K562 (cell line): ENCODE data around the gene RPL22L1. TPM values are rescaled to one million over a fixed set of nuclear protein-coding genes. Genes with fewer than 3 reads are reported as not detected.

Experiments
- ARID4B ChIP-seq: sonication (generic); formaldehyde crosslinking; IDR thresholded peaks from 2 replicates; pipeline ENCODE4 v1.8.0; 2022; ENCODE audit warnings: mild to moderate bottlenecking, missing genetic modification reagents
- DLX4 ChIP-seq: fragments of 250-450 bp; sonication (Bioruptor Pico); IDR thresholded peaks from 2 replicates; pipeline ENCODE4 v1.6.1; 2021; ENCODE audit warnings: mild to moderate bottlenecking
- E2F1 ChIP-seq: sonication (generic); formaldehyde crosslinking; IDR thresholded peaks from 2 replicates; pipeline ENCODE4 v1.8.1; 2023; ENCODE audit warnings: mild to moderate bottlenecking, missing genetic modification reagents, moderate library complexity
- FOXK2 ChIP-seq, 2 experiments: fragments of 450-650 bp; IDR thresholded peaks in 1 of 2; conservative IDR thresholded peaks in 1 of 2; 2 replicates each; pipeline ENCODE4 v1.6.1; 2016; ENCODE audit warnings: low read depth in 2 of 2, mild to moderate bottlenecking in 1 of 2
- HNRNPLL ChIP-seq: fragments of 200-400 bp; formaldehyde crosslinking; IDR thresholded peaks from 2 replicates; pipeline ENCODE4 v1.6.1; 2017; ENCODE audit warnings: low read length, low read depth, mild to moderate bottlenecking; ENCODE audit not compliant: poor library complexity, severe bottlenecking
- KAT7 ChIP-seq: sonication (generic); formaldehyde crosslinking; IDR thresholded peaks from 2 replicates; pipeline ENCODE4 v1.8.0; 2022; ENCODE audit warnings: missing genetic modification reagents, mild to moderate bottlenecking, borderline replicate concordance
- NFE2 ChIP-seq: IDR thresholded peaks from 2 replicates; pipeline ENCODE4 v1.6.1; 2014; ENCODE audit warnings: antibody characterized with exemption, low read depth
- POLR2AphosphoS5 ChIP-seq: IDR thresholded peaks from 2 replicates; pipeline ENCODE4 v1.6.1; 2011; ENCODE audit warnings: mild to moderate bottlenecking, low read depth, low read length, moderate library complexity; ENCODE audit not compliant: control insufficient read depth, insufficient read depth
- SIX5 ChIP-seq, 2 experiments: IDR thresholded peaks; 2 replicates each; pipeline ENCODE4 v1.6.1; 2011; ENCODE audit warnings: low read length in 2 of 2, borderline replicate concordance in 1 of 2, low read depth in 1 of 2, mild to moderate bottlenecking in 1 of 2, moderate library complexity in 1 of 2; ENCODE audit not compliant: insufficient read depth in 1 of 2
- SP1 ChIP-seq: sonication (generic); formaldehyde crosslinking; IDR thresholded peaks from 2 replicates; pipeline ENCODE4 v1.8.1; 2022; ENCODE audit warnings: mild to moderate bottlenecking, missing genetic modification reagents
- SRSF9 ChIP-seq: fragments of 200-400 bp; formaldehyde crosslinking; IDR thresholded peaks from 2 replicates; pipeline ENCODE4 v1.6.1; 2017; ENCODE audit warnings: low read depth, low read length, borderline replicate concordance
- TRIM25 ChIP-seq: fragments of 450-650 bp; IDR thresholded peaks from 2 replicates; pipeline ENCODE4 v1.7.0; 2016; ENCODE audit warnings: borderline replicate concordance
- ZBTB26 ChIP-seq: fragments of 450-650 bp; formaldehyde crosslinking; IDR thresholded peaks from 2 replicates; pipeline ENCODE4 v1.4.0; 2022; ENCODE audit warnings: missing genetic modification characterization
- ZNF165 ChIP-seq: fragments of 250-450 bp; sonication (Bioruptor Pico); IDR thresholded peaks from 2 replicates; pipeline ENCODE4 v1.4.0; 2020; ENCODE audit warnings: borderline replicate concordance
- ZNF274 ChIP-seq: IDR thresholded peaks from 2 replicates; pipeline ENCODE4 v1.6.1; 2011; ENCODE audit warnings: low read depth, mild to moderate bottlenecking, low read length, moderate library complexity, borderline replicate concordance
- ZNF766 ChIP-seq: fragments of 200-800 bp; sonication (Bioruptor generic); conservative IDR thresholded peaks from 2 replicates; pipeline ENCODE4 v1.6.1; 2016; ENCODE audit warnings: missing genetic modification characterization, missing compliant biosample characterization
- polyA plus RNA-seq, 8 experiments: library from polyadenylated mRNA; depleted of rRNA in 4 of 8; stranded (reverse) in 5 of 8; unstranded in 3 of 8; fragments of >200 nt; fragmentation: Nextera tagmentation in 2 of 8; fragmentation: Illumina TruSeq in 1 of 8; extraction: Ambion mirVana in 2 of 8; extraction: Trizol in 1 of 8; gene quantifications; 2 replicates each; pipeline versions ENCODE4 v1.2.1 to v1.2.3, GENCODE V29; 2011 to 2014; ENCODE audit warnings: inconsistent platforms in 1 of 8, missing spikeins in 1 of 8
- total RNA-seq, 7 experiments: library from RNA; depleted of rRNA in 6 of 7; stranded (reverse); fragments of >200 nt in 6 of 7; fragmentation: Illumina TruSeq in 2 of 7; extraction: Trizol in 2 of 7; gene quantifications; 2 replicates each; pipeline versions ENCODE4 v1.2.1 to v1.2.3, GENCODE V29; 2011 to 2021; ENCODE audit warnings: low replicate concordance in 1 of 7

RPL22L1 gene
- total and polyA plus RNA-seq, 9 of the 15 experiments (the other 6 are each of a cell fraction or from before 2014, with no cell fraction given) = 53.9 to 198 (median 108) TPM

GRCh38 chr3:170869645-170870593 lies at the start of gene RPL22L1 (continued):
- TF ChIP-seq SRSF9 (no peak), ZNF274 (no peak), FOXK2 (conservative IDR thresholded peaks at IDR 0.05 in 1 of 2, IDR thresholded peaks at IDR 0.05 in 1 of 2; ENCODE audit: low read depth in 2 of 2) (peak; percentile 19 to 58; a peak in 2 of 4 replicates), ARID4B (peak; percentile 92), SP1 (CRISPR knock-in tag) (peak; percentile 76; the same call in 1 of the 2 replicates), ZNF165 (no peak), DLX4 (CRISPR knock-in tag) (no peak), ZBTB26 (CRISPR knock-in tag) (peak; percentile 70; the same call in 1 of the 2 replicates), NFE2 (peak; percentile 54; the same call in 1 of the 2 replicates), SIX5 (IDR thresholded peaks at IDR 0.05; ENCODE audit: borderline replicate concordance in 1 of 2, insufficient read depth in 1 of 2, low read depth in 1 of 2, low read length in 2 of 2) (no peak), E2F1 (peak; percentile 95), TRIM25 (peak; percentile 80; the same call in 1 of the 2 replicates), HNRNPLL (peak; percentile 96), POLR2AphosphoS5 (peak; percentile 97), KAT7 (peak; percentile 26; the same call in 1 of the 2 replicates), ZNF766 (CRISPR knock-in tag) (peak; percentile 79)
